IMR-90 (cell line): Measurements from ENCODE around the gene FITM2. TPM values are rescaled to one million over a fixed set of nuclear protein-coding genes. Genes with fewer than 3 reads are reported as not detected.

Experiments
- ATAC-seq: fragments of 200-7000 bp; cut with Tn5 transposase; 2 replicates; pipeline ENCODE4 v1.9.1; 2020; ENCODE audit warnings: low read depth, mild to moderate bottlenecking, moderate library complexity
- BruUV-seq: library from RNA; stranded (reverse); fragments of 400-500 nt; replicated peaks from 2 replicates; lab custom pipeline; 2021; lab: Mats Ljungman, UMichigan
- CTCF ChIA-PET: fragments of 300-600 bp; formaldehyde crosslinking; extraction: SDS; loops from one replicate; lab custom pipeline; 2021; ENCODE audit warnings: antibody characterized with exemption; lab: Yijun Ruan, JAX
- POLR2A ChIA-PET: fragments of 300-600 bp; sonication (Branson Sonifier 250); formaldehyde crosslinking; loops from one replicate; lab custom pipeline; 2022; ENCODE audit warnings: antibody characterized with exemption; ENCODE audit not compliant: unreplicated experiment; lab: Charles Lee
- DNase-seq: peaks from one replicate; pipeline ENCODE4 v3.0.0; 2013
- H2AFZ ChIP-seq: replicated peaks from 2 replicates; pipeline ENCODE3; 2013; ENCODE audit warnings: low read length, mild to moderate bottlenecking; ENCODE audit not compliant: poor library complexity
- H2AK5ac ChIP-seq: 2 replicates; pipeline ENCODE4 v1.6.1; 2013; ENCODE audit warnings: low read depth, low read length, inconsistent platforms
- H2AK9ac ChIP-seq: replicated peaks from 2 replicates; pipeline ENCODE3; 2013; ENCODE audit warnings: mild to moderate bottlenecking, low read depth, low read length, moderate library complexity; ENCODE audit not compliant: poor library complexity
- H2BK120ac ChIP-seq: 2 replicates; pipeline ENCODE4 v1.6.1; 2013; ENCODE audit warnings: low read depth, low read length, inconsistent platforms
- H2BK15ac ChIP-seq: 3 replicates; pipeline ENCODE4 v1.6.1; 2013; ENCODE audit warnings: low read depth, low read length, inconsistent platforms
- H2BK20ac ChIP-seq: 2 replicates; pipeline ENCODE4 v1.6.1; 2013; ENCODE audit warnings: low read depth, mild to moderate bottlenecking, inconsistent platforms, low read length, moderate library complexity
- H2BK5ac ChIP-seq: 2 replicates; pipeline ENCODE4 v1.6.1; 2013; ENCODE audit warnings: mild to moderate bottlenecking, low read depth, low read length, inconsistent platforms; ENCODE audit not compliant: poor library complexity, severe bottlenecking
- H3K14ac ChIP-seq: replicated peaks from 2 replicates; pipeline ENCODE4 v1.6.1; 2013; ENCODE audit warnings: low read depth, low read length, inconsistent platforms
- H3K18ac ChIP-seq: 2 replicates; pipeline ENCODE4 v1.6.1; 2013; ENCODE audit warnings: low read depth, low read length, control low read depth
- H3K23ac ChIP-seq: 2 replicates; pipeline ENCODE4 v1.6.1; 2013; ENCODE audit warnings: low read depth, low read length, inconsistent platforms
- H3K27ac ChIP-seq: 2 replicates; pipeline ENCODE4 v1.5.1; 2013; ENCODE audit warnings: mild to moderate bottlenecking, control low read depth, low read length; ENCODE audit not compliant: insufficient read depth
- H3K27me3 ChIP-seq: 2 replicates; pipeline ENCODE4 v1.6.1; 2013; ENCODE audit warnings: low read length; ENCODE audit not compliant: control insufficient read depth, insufficient read depth
- H3K36me3 ChIP-seq: 2 replicates; pipeline ENCODE4 v1.6.1; 2013; ENCODE audit warnings: low read length, mixed read lengths; ENCODE audit not compliant: control insufficient read depth, insufficient read depth
- H3K4ac ChIP-seq: 2 replicates; pipeline ENCODE4 v1.6.1; 2013; ENCODE audit warnings: low read depth, low read length, inconsistent platforms
- H3K4me1 ChIP-seq: 2 replicates; pipeline ENCODE4 v1.6.1; 2013; ENCODE audit warnings: low read length, mixed read lengths; ENCODE audit not compliant: control insufficient read depth, insufficient read depth
- H3K4me2 ChIP-seq: 2 replicates; pipeline ENCODE4 v1.6.1; 2013; ENCODE audit warnings: low read depth, mild to moderate bottlenecking, control low read depth, low read length, moderate library complexity
- H3K4me3 ChIP-seq: 2 replicates; pipeline ENCODE4 v1.5.1; 2013; ENCODE audit warnings: low read depth, mild to moderate bottlenecking, control low read depth, low read length, moderate library complexity; ENCODE audit not compliant: insufficient read depth
- H3K56ac ChIP-seq: 2 replicates; pipeline ENCODE4 v1.6.1; 2013; ENCODE audit warnings: low read length, inconsistent platforms; ENCODE audit not compliant: insufficient read depth; ENCODE audit errors: extremely low read depth
- H3K79me1 ChIP-seq, 2 experiments: 2 replicates each; pipeline ENCODE4 v1.6.1; 2013; ENCODE audit warnings: low read length in 2 of 2, inconsistent platforms in 1 of 2, low read depth in 1 of 2
- H3K9ac ChIP-seq: 2 replicates; pipeline ENCODE4 v1.6.1; 2013; ENCODE audit warnings: low read depth, low read length, control low read depth
- H3K9me1 ChIP-seq: 2 replicates; pipeline ENCODE4 v1.6.1; 2013; ENCODE audit warnings: low read length, inconsistent platforms; ENCODE audit not compliant: insufficient read depth
- H3K9me3 ChIP-seq: 2 replicates; pipeline ENCODE4 v1.6.1; 2013; ENCODE audit warnings: low read length; ENCODE audit not compliant: control insufficient read depth, insufficient read depth
- H4K20me1 ChIP-seq: 2 replicates; pipeline ENCODE4 v1.6.1; 2013; ENCODE audit warnings: low read length, inconsistent platforms; ENCODE audit not compliant: insufficient read depth
- H4K5ac ChIP-seq: 2 replicates; pipeline ENCODE4 v1.6.1; 2013; ENCODE audit warnings: mild to moderate bottlenecking, low read depth, low read length, control low read depth
- H4K8ac ChIP-seq, 2 experiments: 2 replicates each; pipeline ENCODE4 v1.6.1; 2013; ENCODE audit warnings: low read depth in 2 of 2, low read length in 2 of 2, control low read depth in 1 of 2, inconsistent platforms in 1 of 2
- H4K91ac ChIP-seq: 2 replicates; pipeline ENCODE4 v1.6.1; 2013; ENCODE audit warnings: low read depth, low read length, inconsistent platforms; ENCODE audit not compliant: insufficient read depth
- CHD1 ChIP-seq: IDR thresholded peaks from 2 replicates; pipeline ENCODE4 v1.6.1; 2012; ENCODE audit warnings: low read depth, low read length, improper control_type of control experiment
- NFE2L2 ChIP-seq: fragments of 150-350 bp; IDR thresholded peaks from 2 replicates; pipeline ENCODE4 v1.6.1; 2016; ENCODE audit warnings: low read depth, mild to moderate bottlenecking, low read length
- RFX5 ChIP-seq: IDR thresholded peaks from 2 replicates; pipeline ENCODE4 v1.8.0; 2012; ENCODE audit warnings: low read depth, mild to moderate bottlenecking, low read length, moderate library complexity
- WGBS, 2 experiments: methylation state at CpG; one replicate each; pipeline versions ENCODE4 v1.1.5 to v1.1.7; 2013; ENCODE audit warnings: missing lambda C conversion rate in 2 of 2; ENCODE audit not compliant: insufficient read length in 1 of 2; ENCODE audit errors: extremely low coverage in 2 of 2; 5-methylcytosine and 5-hydroxymethylcytosine counted together
- dilution Hi-C: fragments of 300-500 bp; cut with HindIII; formaldehyde crosslinking; loops from one replicate; pipeline ENCODE4 v1.14.3; 2018; ENCODE audit warnings: low sequenced_read_pairs; ENCODE audit not compliant: unreplicated experiment
- in situ Hi-C: fragments of 300-500 bp; cut with MboI; formaldehyde crosslinking; loops from 3 replicates; pipeline ENCODE4 v1.14.3; 2019; ENCODE audit warnings: low sequenced_read_pairs, inconsistent platforms, mixed read lengths
- intact Hi-C: fragments of 100-400 bp; cut with micrococcal nuclease; formaldehyde crosslinking; loops from 2 replicates; pipeline ENCODE4 v1.10.0; 2022
- polyA plus RNA-seq, 3 experiments: library from polyadenylated mRNA; depleted of rRNA; stranded (reverse); fragments of >200 nt; gene quantifications; 2 replicates each; pipeline ENCODE4 v1.2.3, GENCODE V29; 2012; ENCODE audit warnings: low replicate concordance in 1 of 3
- total RNA-seq: library from RNA; depleted of rRNA; stranded (reverse); fragments of >200 nt; gene quantifications from 2 replicates; pipeline ENCODE4 v1.2.3, GENCODE V29; 2012

The FITM2 gene
- total and polyA plus RNA-seq, 2 of the 4 experiments (the other 2 are of a cell fraction), result 3.4 to 6.5 TPM

- no TSS peak for BruUV-seq
- Histone ChIP-seq H3K56ac (no peak overlapping the region), H3K4ac (no peak overlapping the region), H4K8ac (no peak overlapping the region), H3K4me2 (no peak overlapping the region), H2AFZ (no peak overlapping the region), H3K14ac (no peak overlapping the region), H3K9me1 (0 out of 2 replicates have a peak, but pooled peaks cover 3% of the 10 kb centered on the region), H4K91ac (no peak overlapping the region), H2BK120ac (no peak overlapping the region), H2BK20ac (no peak overlapping the region), H3K4me3 (no peak overlapping the region), H3K27me3 (peaks cover 14% of the 10 kb centered on the region), H3K79me1 (no peaks in the 10 kb centered on the region), H3K27ac (no peak overlapping the region), H2BK5ac (no peak overlapping the region), H3K18ac (no peak overlapping the region), H2AK9ac (no peak overlapping the region), H3K23ac (no peak overlapping the region), H3K4me1 (peaks cover under 1% of the 10 kb centered on the region), H2BK15ac (no peak overlapping the region), H3K9me3 (no peaks in the 10 kb centered on the region), H3K9ac (no peak overlapping the region), H3K36me3 (no peaks in the 10 kb centered on the region), H2AK5ac (no peak overlapping the region), H4K20me1 (no peaks in the 10 kb centered on the region), H4K5ac (no peak overlapping the region)
- intact Hi-C loops, result no loop called here
- TF ChIP-seq RFX5 (no peak), NFE2L2 (no peak), CHD1 (no peak)
- ChIA-PET POLR2A (no interaction called here), CTCF (no interaction called here)
- ATAC-seq, result no peak
- no peak for DNase-seq
- WGBS, 2 experiments, result 48% methylated on average over 5 of the region's 11 CpGs; no CpG with 5 or more reads in 1 of the 2 experiments
- dilution Hi-C loops, result no loop called here
- in situ Hi-C loops, result no loop called here
Observed at GRCh38 chr20:44274303-44275017, 36.5 kb downstream of the FITM2 start.
